Caco-2 (cell line): ENCODE data around the gene ATG9B. TPM values are rescaled to one million over a fixed set of nuclear protein-coding genes. Genes with fewer than 3 reads are reported as not detected.

ENCODE experiments used
- BruUV-seq: library from RNA; stranded (reverse); fragments of 400-500 nt; replicated peaks from 2 replicates; lab custom pipeline; 2021; lab: Mats Ljungman, UMichigan
- CTCF ChIA-PET: fragments of 300-600 bp; sonication (Branson Sonifier 250); formaldehyde crosslinking; loops from one replicate; lab custom pipeline; 2022; ENCODE audit warnings: antibody characterized with exemption; lab: Charles Lee
- POLR2A ChIA-PET: fragments of 300-600 bp; sonication (Branson Sonifier 250); formaldehyde crosslinking; loops from one replicate; lab custom pipeline; 2022; ENCODE audit warnings: antibody characterized with exemption; lab: Charles Lee
- DNase-seq, 2 experiments: peaks; one replicate each; pipeline versions ENCODE4 v3.0.0 to v3.0.0-alpha.2; 2020 to 2022
- H3K27me3 ChIP-seq: replicated peaks from 2 replicates; pipeline ENCODE4 v1.6.0; 2011; ENCODE audit warnings: low read length; ENCODE audit not compliant: control insufficient read depth, insufficient read depth
- H3K36me3 ChIP-seq: 2 replicates; pipeline ENCODE4 v1.5.1; 2011; ENCODE audit warnings: low read length; ENCODE audit not compliant: control insufficient read depth, insufficient read depth
- H3K4me1 ChIP-seq: fragments of 250-450 bp; sonication (Bioruptor Pico); 2 replicates; pipeline ENCODE4 v1.5.1; 2020; ENCODE audit warnings: mild to moderate bottlenecking
- H3K4me3 ChIP-seq: 2 replicates; pipeline ENCODE4 v1.5.1; 2011; ENCODE audit warnings: low read depth, mild to moderate bottlenecking, control low read depth, low read length
- H3K9me3 ChIP-seq: fragments of 250-450 bp; sonication (Bioruptor Pico); 2 replicates; pipeline ENCODE4 v1.5.1; 2020; ENCODE audit warnings: mild to moderate bottlenecking, moderate library complexity
- H3K27ac Mint-ChIP-seq: one replicate; pipeline ENCODE4 v1.8.0; 2022; ENCODE audit warnings: mixed read lengths; ENCODE audit not compliant: unreplicated experiment
- H3K27me3 Mint-ChIP-seq: one replicate; pipeline ENCODE4 v1.8.0; 2022; ENCODE audit warnings: mixed read lengths; ENCODE audit not compliant: insufficient read depth, unreplicated experiment
- H3K36me3 Mint-ChIP-seq: one replicate; pipeline ENCODE4 v1.8.0; 2022; ENCODE audit warnings: mild to moderate bottlenecking, mixed read lengths; ENCODE audit not compliant: insufficient read depth, unreplicated experiment
- H3K4me1 Mint-ChIP-seq: one replicate; pipeline ENCODE4 v1.8.0; 2022; ENCODE audit warnings: low read depth, mixed read lengths; ENCODE audit not compliant: unreplicated experiment
- H3K4me3 Mint-ChIP-seq: one replicate; pipeline ENCODE4 v1.8.0; 2022; ENCODE audit warnings: mild to moderate bottlenecking, moderate library complexity, mixed read lengths; ENCODE audit not compliant: unreplicated experiment
- H3K9me3 Mint-ChIP-seq: one replicate; pipeline ENCODE4 v1.8.0; 2022; ENCODE audit warnings: mixed read lengths; ENCODE audit not compliant: unreplicated experiment
- CTCF ChIP-seq, 2 experiments: fragments of 200-600 bp in 1 of 2; IDR thresholded peaks; 1 replicate in 1 of 2; 2 replicates in 1 of 2; pipeline versions ENCODE4 v1.5.1 to v1.8.0; 2011 to 2022; ENCODE audit warnings: antibody characterized with exemption in 1 of 2, control low read depth in 1 of 2, inconsistent platforms in 1 of 2, low read depth in 1 of 2, low read length in 1 of 2, mild to moderate bottlenecking in 1 of 2, moderate library complexity in 1 of 2; ENCODE audit not compliant: insufficient read depth in 1 of 2, severe bottlenecking in 1 of 2, unreplicated experiment in 1 of 2
- intact Hi-C: fragments of 100-400 bp; cut with micrococcal nuclease; formaldehyde crosslinking; loops from one replicate; pipeline ENCODE4 v1.10.0; 2022; ENCODE audit not compliant: unreplicated experiment
- total RNA-seq: library from RNA; stranded (reverse); gene quantifications from 2 replicates; pipeline ENCODE4 v1.2.3, GENCODE V29; 2022

The ATG9B gene
- total RNA-seq, 1 experiment from 2014 or later: 4.3 TPM

- peaks cover 3% of the 10 kb centered on the region for H3K27me3 Mint-ChIP-seq
- ChIA-PET CTCF (no interaction called here), POLR2A (interaction anchor here (0.6 kb wide), 1 partner anchor 55 kb away, joined by 3 read pairs; no protein-coding TSS in a partner anchor)
- no peaks in the 10 kb centered on the region for H3K9me3 ChIP-seq
- H3K36me3 Mint-ChIP-seq: no peaks in the 10 kb centered on the region
- H3K27ac Mint-ChIP-seq: no peak overlapping the region
- no peaks in the 10 kb centered on the region for H3K4me1 Mint-ChIP-seq
- no peak for TF ChIP-seq CTCF (IDR thresholded peaks at IDR 0.05; ENCODE audit: insufficient read depth in 1 of 2, low read depth in 1 of 2, low read length in 1 of 2, severe bottlenecking in 1 of 2, unreplicated experiment in 1 of 2)
- H3K4me3 ChIP-seq: no peak overlapping the region
- H3K27me3 ChIP-seq: no peaks in the 10 kb centered on the region
- H3K9me3 Mint-ChIP-seq: no peaks in the 10 kb centered on the region
- H3K4me3 Mint-ChIP-seq: no peak overlapping the region
- intact Hi-C loops: no loop called here
- no TSS peak for BruUV-seq
- no peaks in the 10 kb centered on the region for H3K36me3 ChIP-seq
- DNase-seq: no peak
- peaks cover 6% of the 10 kb centered on the region; the same call in 1 of the 2 replicates for H3K4me1 ChIP-seq
Measured at GRCh38 chr7:151005566-151005965, 18.7 kb downstream of the ATG9B start.

- no peak for TF ChIP-seq CTCF (IDR thresholded peaks at IDR 0.05; ENCODE audit: insufficient read depth in 1 of 2, low read depth in 1 of 2, low read length in 1 of 2, severe bottlenecking in 1 of 2, unreplicated experiment in 1 of 2)
- intact Hi-C loops: no loop called here
- Histone ChIP-seq H3K9me3 (no peaks in the 10 kb centered on the region), H3K4me3 (no peak overlapping the region), H3K27me3 (no peaks in the 10 kb centered on the region), H3K36me3 (no peaks in the 10 kb centered on the region), H3K4me1 (no peaks in the 10 kb centered on the region)
- no peaks in the 10 kb centered on the region for H3K36me3 Mint-ChIP-seq
- ChIA-PET CTCF (no interaction called here), POLR2A (no interaction called here)
- no peak overlapping the region for H3K27ac Mint-ChIP-seq
- no TSS peak for BruUV-seq
- H3K4me1 Mint-ChIP-seq: no peaks in the 10 kb centered on the region
- no peak for DNase-seq
- no peaks in the 10 kb centered on the region for H3K9me3 Mint-ChIP-seq
- H3K4me3 Mint-ChIP-seq: no peak overlapping the region
- H3K27me3 Mint-ChIP-seq: peaks cover 3% of the 10 kb centered on the region
Measured at GRCh38 chr7:151003572-151003971, 20.7 kb downstream of the ATG9B start.

- DNase-seq: no peak
- H3K36me3 Mint-ChIP-seq: no peaks in the 10 kb centered on the region
- Histone ChIP-seq H3K4me3 (no peak overlapping the region), H3K27me3 (no peaks in the 10 kb centered on the region), H3K36me3 (no peaks in the 10 kb centered on the region), H3K9me3 (no peaks in the 10 kb centered on the region), H3K4me1 (no peaks in the 10 kb centered on the region)
- TF ChIP-seq CTCF (IDR thresholded peaks at IDR 0.05; ENCODE audit: insufficient read depth in 1 of 2, low read depth in 1 of 2, low read length in 1 of 2, severe bottlenecking in 1 of 2, unreplicated experiment in 1 of 2): no peak
- no peak overlapping the region for H3K27ac Mint-ChIP-seq
- ChIA-PET CTCF (no interaction called here), POLR2A (no interaction called here)
- peaks cover 3% of the 10 kb centered on the region for H3K27me3 Mint-ChIP-seq
- no peaks in the 10 kb centered on the region for H3K9me3 Mint-ChIP-seq
- H3K4me1 Mint-ChIP-seq: no peaks in the 10 kb centered on the region
- intact Hi-C loops: no loop called here
- no peak overlapping the region for H3K4me3 Mint-ChIP-seq
- BruUV-seq: no TSS peak
Measured at GRCh38 chr7:151001546-151001945, 22.7 kb downstream of the ATG9B start.
